Activated T-helper 2 cell treated with anti-CD3 and anti-CD28 coated beads, Interferon-gamma antibody, Interleukin-2, Interleukin-4, amounts not matched to agents 10 μg/mL and 5 μg/mL and 100 μg/mL, durations not matched to agents 14 hours and 24 hours and 36 hours (primary cell): ENCODE results near the gene IL10RA. TPM values are rescaled to one million over a fixed set of nuclear protein-coding genes. Genes with fewer than 3 reads are reported as not detected.
"Not testable (repeated sequence)": the region's sequence is repeated elsewhere in the genome, so short reads cannot be mapped to it uniquely, and the experiment has no call there.

Experiments used
- DNase-seq: peaks from one replicate; pipeline ENCODE4 v3.0.0; 2021; ENCODE audit warnings: low spot score
- H3K27ac Mint-ChIP-seq: one replicate; pipeline ENCODE4 v1.8.0; 2021; ENCODE audit warnings: mixed read lengths
- H3K27me3 Mint-ChIP-seq: one replicate; pipeline ENCODE4 v1.8.0; 2021; ENCODE audit warnings: low read depth, mixed read lengths
- H3K36me3 Mint-ChIP-seq: one replicate; pipeline ENCODE4 v1.8.0; 2021; ENCODE audit warnings: low read depth, mixed read lengths
- H3K4me1 Mint-ChIP-seq: one replicate; pipeline ENCODE4 v1.8.0; 2021; ENCODE audit warnings: low read depth, mixed read lengths
- H3K4me3 Mint-ChIP-seq: one replicate; pipeline ENCODE4 v1.8.0; 2021; ENCODE audit warnings: low read depth, mild to moderate bottlenecking, moderate library complexity, mixed read lengths
- H3K9me3 Mint-ChIP-seq: one replicate; pipeline ENCODE4 v1.8.0; 2021; ENCODE audit warnings: mixed read lengths
- intact Hi-C: fragments of 100-400 bp; cut with micrococcal nuclease; formaldehyde crosslinking; loops from one replicate; pipeline ENCODE4 v1.15.1; 2023
- total RNA-seq: library from RNA; stranded (reverse); gene quantifications from 2 replicates; pipeline ENCODE4 v1.2.3, GENCODE V29; 2022

The IL10RA gene
- 144 and 147 TPM in 2 replicates for total RNA-seq

GRCh38 chr11:117985953-117986887 is at the start of gene IL10RA:
Gene IL10RA (plus strand): TSS chr11:117986394. CDS start chr11:117986468, 74 bp downstream.
- Mint-ChIP-seq H3K4me1 (peaks cover 58% of the 10 kb centered on the region), H3K36me3 (peaks cover 76% of the 10 kb centered on the region), H3K27me3 (no peaks in the 10 kb centered on the region), H3K4me3 (peak within 1 kb of the TSS; percentile 87), H3K27ac (peak within 1 kb of the TSS; percentile 90), H3K9me3 (no peaks in the 10 kb centered on the region)
- intact Hi-C loops: loop anchor here (1.0 to 5.0 kb wide), 5 partner anchors 16 to 451 kb away; partner anchors contain the start of genes JAML and KMT2A
- peak; percentile 85 for DNase-seq

GRCh38 chr11:117936973-117937372 is 49.2 kb upstream of the IL10RA start:
- Mint-ChIP-seq H3K9me3 (no peaks in the 10 kb centered on the region), H3K4me1 (peaks cover 29% of the 10 kb centered on the region), H3K27me3 (no peaks in the 10 kb centered on the region), H3K4me3 (no peak overlapping the region), H3K27ac (no peak overlapping the region), H3K36me3 (no peaks in the 10 kb centered on the region)
- no peak for DNase-seq
- intact Hi-C loops: no loop called here

- no peak overlapping the region for H3K27ac Mint-ChIP-seq
- no peak for DNase-seq
- peaks cover 10% of the 10 kb centered on the region for H3K9me3 Mint-ChIP-seq
- intact Hi-C loops: no loop called here
- H3K4me1 Mint-ChIP-seq: peaks cover 32% of the 10 kb centered on the region
- H3K4me3 Mint-ChIP-seq: no peak overlapping the region
- no peaks in the 10 kb centered on the region for H3K36me3 Mint-ChIP-seq
- no peaks in the 10 kb centered on the region for H3K27me3 Mint-ChIP-seq
Observed at GRCh38 chr11:117940736-117941135, 45.5 kb upstream of the IL10RA start.

GRCh38 chr11:117941163-117941707 is 45.0 kb upstream of the IL10RA start:
- DNase-seq: no peak
- Mint-ChIP-seq H3K27me3 (no peaks in the 10 kb centered on the region), H3K4me1 (peaks cover 36% of the 10 kb centered on the region), H3K27ac (no peak overlapping the region), H3K4me3 (no peak overlapping the region), H3K9me3 (peaks cover 10% of the 10 kb centered on the region), H3K36me3 (no peaks in the 10 kb centered on the region)
- intact Hi-C loops: no loop called here

- H3K9me3 Mint-ChIP-seq: peaks cover 10% of the 10 kb centered on the region
- no peaks in the 10 kb centered on the region for H3K36me3 Mint-ChIP-seq
- DNase-seq: no peak
- H3K27ac Mint-ChIP-seq: no peak overlapping the region
- peaks cover 39% of the 10 kb centered on the region for H3K4me1 Mint-ChIP-seq
- H3K27me3 Mint-ChIP-seq: no peaks in the 10 kb centered on the region
- intact Hi-C loops: no loop called here
- no peak overlapping the region for H3K4me3 Mint-ChIP-seq
Observed at GRCh38 chr11:117941976-117942654, 44.1 kb upstream of the IL10RA start.

GRCh38 chr11:117944554-117944953 is 41.6 kb upstream of the IL10RA start:
- DNase-seq: no peak
- H3K27ac Mint-ChIP-seq: peak overlapping the region; percentile 5
- no peak overlapping the region for H3K4me3 Mint-ChIP-seq
- H3K9me3 Mint-ChIP-seq: peaks cover 10% of the 10 kb centered on the region
- H3K27me3 Mint-ChIP-seq: no peaks in the 10 kb centered on the region
- intact Hi-C loops: no loop called here
- peaks cover 56% of the 10 kb centered on the region for H3K4me1 Mint-ChIP-seq
- H3K36me3 Mint-ChIP-seq: no peaks in the 10 kb centered on the region

DNA sequence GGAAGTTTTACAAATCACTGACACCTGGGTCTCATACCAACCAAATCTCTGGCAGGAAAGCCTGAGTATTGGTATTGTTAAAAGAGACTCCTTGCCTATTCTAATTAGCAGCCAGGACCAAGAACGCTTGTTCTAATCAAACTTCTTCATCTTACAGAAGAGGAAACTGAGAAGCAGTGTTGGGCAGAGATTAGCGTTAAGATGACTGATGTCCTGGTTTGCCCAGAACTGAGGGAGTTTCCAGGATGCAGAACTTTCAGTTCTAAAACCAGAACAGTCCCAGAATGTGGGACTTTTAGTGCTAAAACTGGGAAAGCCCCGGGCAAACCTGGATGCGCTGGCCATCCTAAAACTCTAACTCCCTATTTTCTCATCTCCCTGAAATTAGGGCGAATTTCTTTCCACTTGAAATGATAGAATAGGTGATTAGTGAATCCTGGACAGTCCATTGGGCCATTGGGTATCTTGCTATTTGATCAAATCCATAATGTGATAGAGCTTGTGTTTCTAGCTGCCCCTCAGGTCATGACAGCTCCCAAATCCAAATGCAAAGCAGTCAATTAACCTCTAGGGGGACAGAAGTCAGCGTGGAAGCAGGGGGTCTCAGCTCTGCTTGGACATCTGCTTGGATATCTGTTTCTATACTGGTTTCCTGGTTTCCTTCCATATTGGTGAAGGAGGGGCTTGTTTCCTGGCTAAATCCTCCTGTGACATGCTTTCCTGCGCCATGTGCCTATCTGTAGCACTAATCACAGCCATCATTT is 41.0 kb upstream of the IL10RA start:
- no peak for DNase-seq
- Mint-ChIP-seq H3K4me3 (no peak overlapping the region), H3K27ac (peak overlapping the region; percentile 0), H3K4me1 (peaks cover 62% of the 10 kb centered on the region), H3K9me3 (peaks cover 10% of the 10 kb centered on the region), H3K36me3 (no peaks in the 10 kb centered on the region), H3K27me3 (no peaks in the 10 kb centered on the region)
- intact Hi-C loops: loop anchor here (5.0 kb wide), 1 partner anchor 38 kb away; no protein-coding TSS in a partner anchor

DNA sequence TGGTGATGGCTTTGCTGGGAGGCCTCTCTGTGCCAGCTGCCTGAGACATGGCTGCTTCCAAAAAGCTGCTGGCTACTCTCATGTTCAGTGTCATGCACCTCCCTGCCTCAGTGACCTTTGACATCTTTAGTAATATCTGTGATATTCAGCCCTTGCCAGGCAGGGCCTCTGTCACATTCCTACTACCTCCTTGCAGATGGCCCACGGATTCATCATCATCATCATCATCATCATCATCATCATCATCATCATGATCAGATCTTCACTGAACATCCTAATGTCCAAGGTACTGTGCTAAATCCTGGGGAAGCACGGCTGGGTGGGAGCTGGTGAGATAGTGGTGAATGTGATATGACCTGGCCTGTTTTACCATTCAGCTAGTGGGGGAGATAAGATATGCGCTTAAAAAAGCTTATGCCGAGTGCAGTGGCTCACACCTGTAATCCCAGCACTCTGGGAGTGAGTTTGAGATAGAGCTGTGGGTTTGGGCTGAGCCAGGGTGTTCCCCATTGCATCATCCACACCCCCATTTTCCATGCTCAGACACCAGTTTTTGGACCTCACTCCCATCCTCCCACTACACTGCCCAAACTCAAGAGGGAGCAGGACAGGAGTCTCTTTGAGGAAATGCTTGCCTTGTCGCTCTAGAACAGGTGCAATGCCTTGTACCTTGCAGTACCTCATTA is 39.9 kb upstream of the IL10RA start:
- no peaks in the 10 kb centered on the region for H3K36me3 Mint-ChIP-seq
- no peaks in the 10 kb centered on the region for H3K27me3 Mint-ChIP-seq
- H3K4me1 Mint-ChIP-seq: peaks cover 72% of the 10 kb centered on the region
- intact Hi-C loops: loop anchor here (2.0 to 5.0 kb wide), 3 partner anchors 39 to 137 kb away; no protein-coding TSS in a partner anchor
- no peak overlapping the region for H3K4me3 Mint-ChIP-seq
- H3K27ac Mint-ChIP-seq: peak overlapping the region; percentile 0
- H3K9me3 Mint-ChIP-seq: peaks cover 10% of the 10 kb centered on the region
- no peak for DNase-seq

- H3K36me3 Mint-ChIP-seq: no peaks in the 10 kb centered on the region
- H3K4me1 Mint-ChIP-seq: peaks cover 78% of the 10 kb centered on the region
- peaks cover 10% of the 10 kb centered on the region for H3K9me3 Mint-ChIP-seq
- intact Hi-C loops: loop anchor here (1.0 to 5.0 kb wide), 4 partner anchors 40 to 138 kb away; no protein-coding TSS in a partner anchor
- DNase-seq: peak; percentile 74
- no peak overlapping the region for H3K4me3 Mint-ChIP-seq
- H3K27ac Mint-ChIP-seq: peak overlapping the region; percentile 60
- no peaks in the 10 kb centered on the region for H3K27me3 Mint-ChIP-seq
Observed at GRCh38 chr11:117946842-117947526, 39.2 kb upstream of the IL10RA start.

- H3K27me3 Mint-ChIP-seq, DNase-seq, H3K36me3 Mint-ChIP-seq, H3K27ac Mint-ChIP-seq, H3K9me3 Mint-ChIP-seq, H3K4me3 Mint-ChIP-seq: not testable (repeated sequence)
- H3K4me1 Mint-ChIP-seq: peaks cover 80% of the 10 kb centered on the region
- intact Hi-C loops: loop anchor here (1.0 to 5.0 kb wide), 4 partner anchors 40 to 139 kb away; no protein-coding TSS in a partner anchor
Observed at GRCh38 chr11:117947751-117948150, 38.4 kb upstream of the IL10RA start.

DNA sequence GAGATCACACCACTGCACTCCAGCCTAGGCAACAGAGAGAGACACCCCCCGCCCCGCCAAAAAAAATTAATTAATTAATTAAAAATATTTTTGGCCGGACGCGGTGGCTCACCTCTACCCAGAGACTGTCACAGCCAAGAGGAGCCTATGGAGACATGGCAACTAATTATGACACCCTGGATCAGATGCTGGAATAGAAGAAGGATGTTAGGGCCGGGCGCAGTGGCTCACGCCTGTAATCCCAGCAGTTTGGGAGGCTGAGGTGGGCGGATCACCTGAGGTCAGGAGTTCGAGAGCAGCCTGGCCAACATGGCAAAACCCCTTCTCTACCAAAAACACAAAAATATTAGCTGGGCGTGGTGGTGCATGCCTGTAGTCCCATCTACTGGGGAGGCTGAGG is 37.7 kb upstream of the IL10RA start:
- not testable (repeated sequence) for H3K27ac Mint-ChIP-seq, H3K9me3 Mint-ChIP-seq, DNase-seq, H3K4me3 Mint-ChIP-seq, H3K27me3 Mint-ChIP-seq, H3K36me3 Mint-ChIP-seq
- H3K4me1 Mint-ChIP-seq: peaks cover 87% of the 10 kb centered on the region
- intact Hi-C loops: loop anchor here (5.0 kb wide), 1 partner anchor 41 kb away; no protein-coding TSS in a partner anchor
